Sigmoid colon (tissue), 4 donors: ENCODE results near the gene CUL7.

ENCODE experiments used
- EP300 ChIP-seq, 4 donors: sonication (generic); formaldehyde crosslinking; IDR thresholded peaks; one replicate each; pipeline ENCODE4 v1.6.1; 2017; ENCODE audit warnings: antibody characterized with exemption in 4 of 4
- POLR2A ChIP-seq, 2 donors: fragments of 450-650 bp; IDR thresholded peaks; one replicate each; pipeline ENCODE4 v1.6.1; 2016; ENCODE audit warnings: antibody characterized with exemption in 2 of 2, mild to moderate bottlenecking in 2 of 2, moderate library complexity in 2 of 2
- POLR2AphosphoS5 ChIP-seq, 4 donors: sonication (generic); formaldehyde crosslinking; IDR thresholded peaks; one replicate each; pipeline ENCODE4 v1.6.1; 2017; ENCODE audit warnings: antibody characterized with exemption in 4 of 4
- TF ChIP-seq, protein P1 (sequence below), 4 experiments: fragments of 450-650 bp in 3 of 4; fragments of 200-600 bp in 1 of 4; IDR thresholded peaks; one replicate each; pipeline ENCODE4 v1.5.1; 2016 to 2019; ENCODE audit warnings: antibody characterized with exemption in 4 of 4, mild to moderate bottlenecking in 3 of 4, moderate library complexity in 2 of 4

GRCh38 chr6:43089467-43089866 is 35.8 kb upstream of the CUL7 start:
- TF ChIP-seq, protein P1, sequence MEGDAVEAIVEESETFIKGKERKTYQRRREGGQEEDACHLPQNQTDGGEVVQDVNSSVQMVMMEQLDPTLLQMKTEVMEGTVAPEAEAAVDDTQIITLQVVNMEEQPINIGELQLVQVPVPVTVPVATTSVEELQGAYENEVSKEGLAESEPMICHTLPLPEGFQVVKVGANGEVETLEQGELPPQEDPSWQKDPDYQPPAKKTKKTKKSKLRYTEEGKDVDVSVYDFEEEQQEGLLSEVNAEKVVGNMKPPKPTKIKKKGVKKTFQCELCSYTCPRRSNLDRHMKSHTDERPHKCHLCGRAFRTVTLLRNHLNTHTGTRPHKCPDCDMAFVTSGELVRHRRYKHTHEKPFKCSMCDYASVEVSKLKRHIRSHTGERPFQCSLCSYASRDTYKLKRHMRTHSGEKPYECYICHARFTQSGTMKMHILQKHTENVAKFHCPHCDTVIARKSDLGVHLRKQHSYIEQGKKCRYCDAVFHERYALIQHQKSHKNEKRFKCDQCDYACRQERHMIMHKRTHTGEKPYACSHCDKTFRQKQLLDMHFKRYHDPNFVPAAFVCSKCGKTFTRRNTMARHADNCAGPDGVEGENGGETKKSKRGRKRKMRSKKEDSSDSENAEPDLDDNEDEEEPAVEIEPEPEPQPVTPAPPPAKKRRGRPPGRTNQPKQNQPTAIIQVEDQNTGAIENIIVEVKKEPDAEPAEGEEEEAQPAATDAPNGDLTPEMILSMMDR (IDR thresholded peaks at IDR 0.05): no peak
- no peak for TF ChIP-seq POLR2AphosphoS5 (IDR thresholded peaks at IDR 0.05)
- no peak for TF ChIP-seq EP300 (IDR thresholded peaks at IDR 0.05)
- no peak for TF ChIP-seq POLR2A (IDR thresholded peaks at IDR 0.05)
